GM12865 (cell line): Measurements from ENCODE around the gene CHFR.

ENCODE experiments used
- DNase-seq: peaks from one replicate; pipeline ENCODE4 v3.0.0; 2010; ENCODE audit warnings: low read depth
- H3K4me3 ChIP-seq: 2 replicates; pipeline ENCODE4 v1.5.1; 2011; ENCODE audit warnings: mild to moderate bottlenecking, low read depth, low read length, control low read depth
- TF ChIP-seq, protein P1 (sequence below): IDR thresholded peaks from 2 replicates; pipeline ENCODE4 v1.5.1; 2011; ENCODE audit warnings: low read length, control low read depth, low read depth, inconsistent platforms; ENCODE audit not compliant: insufficient read depth; ENCODE audit errors: missing control alignments

CHFR gene

DNA sequence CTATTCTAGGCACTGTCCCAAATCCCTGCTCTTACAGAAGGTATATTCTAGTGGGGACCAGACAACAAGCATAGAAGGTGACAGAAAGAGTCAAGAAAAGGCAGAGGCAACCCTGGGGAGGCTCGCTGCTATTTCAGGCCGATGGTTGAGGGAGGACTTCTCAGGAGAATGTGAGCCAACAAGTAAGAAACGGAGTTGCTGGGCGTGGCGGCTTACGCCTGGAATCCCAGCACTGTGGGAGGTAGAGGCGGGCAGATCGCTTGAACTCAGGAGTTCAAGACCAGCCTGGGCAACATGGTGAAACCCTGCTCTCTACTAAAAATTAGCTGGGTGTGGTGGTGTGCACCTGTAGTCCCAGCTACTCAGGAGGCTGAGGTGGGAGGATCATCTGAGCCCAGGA is 54.1 kb downstream of the CHFR start:
- H3K4me3 ChIP-seq: no peak overlapping the region
- TF ChIP-seq, protein P1, sequence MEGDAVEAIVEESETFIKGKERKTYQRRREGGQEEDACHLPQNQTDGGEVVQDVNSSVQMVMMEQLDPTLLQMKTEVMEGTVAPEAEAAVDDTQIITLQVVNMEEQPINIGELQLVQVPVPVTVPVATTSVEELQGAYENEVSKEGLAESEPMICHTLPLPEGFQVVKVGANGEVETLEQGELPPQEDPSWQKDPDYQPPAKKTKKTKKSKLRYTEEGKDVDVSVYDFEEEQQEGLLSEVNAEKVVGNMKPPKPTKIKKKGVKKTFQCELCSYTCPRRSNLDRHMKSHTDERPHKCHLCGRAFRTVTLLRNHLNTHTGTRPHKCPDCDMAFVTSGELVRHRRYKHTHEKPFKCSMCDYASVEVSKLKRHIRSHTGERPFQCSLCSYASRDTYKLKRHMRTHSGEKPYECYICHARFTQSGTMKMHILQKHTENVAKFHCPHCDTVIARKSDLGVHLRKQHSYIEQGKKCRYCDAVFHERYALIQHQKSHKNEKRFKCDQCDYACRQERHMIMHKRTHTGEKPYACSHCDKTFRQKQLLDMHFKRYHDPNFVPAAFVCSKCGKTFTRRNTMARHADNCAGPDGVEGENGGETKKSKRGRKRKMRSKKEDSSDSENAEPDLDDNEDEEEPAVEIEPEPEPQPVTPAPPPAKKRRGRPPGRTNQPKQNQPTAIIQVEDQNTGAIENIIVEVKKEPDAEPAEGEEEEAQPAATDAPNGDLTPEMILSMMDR: no peak
- DNase-seq: no peak

DNA sequence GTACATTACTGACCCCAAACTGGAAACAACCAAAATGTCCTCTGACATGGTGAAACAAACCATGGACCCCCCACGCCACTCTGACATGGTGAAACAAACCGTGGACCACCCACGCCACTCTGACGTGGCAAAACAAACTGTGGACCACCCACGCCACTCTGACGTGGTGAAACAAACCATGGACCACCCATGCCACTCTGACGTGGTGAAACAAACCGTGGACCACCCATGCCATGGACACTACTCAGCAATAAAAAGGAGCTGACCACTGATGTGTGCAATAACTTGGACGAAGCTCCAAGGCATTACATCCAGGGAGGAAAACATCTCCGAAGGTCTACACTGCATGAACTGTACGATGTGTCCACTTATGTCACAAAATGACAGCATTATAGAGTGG is 55.6 kb downstream of the CHFR start:
- TF ChIP-seq, protein P1: no peak
- no peak for DNase-seq
- H3K4me3 ChIP-seq: no peak overlapping the region

DNA sequence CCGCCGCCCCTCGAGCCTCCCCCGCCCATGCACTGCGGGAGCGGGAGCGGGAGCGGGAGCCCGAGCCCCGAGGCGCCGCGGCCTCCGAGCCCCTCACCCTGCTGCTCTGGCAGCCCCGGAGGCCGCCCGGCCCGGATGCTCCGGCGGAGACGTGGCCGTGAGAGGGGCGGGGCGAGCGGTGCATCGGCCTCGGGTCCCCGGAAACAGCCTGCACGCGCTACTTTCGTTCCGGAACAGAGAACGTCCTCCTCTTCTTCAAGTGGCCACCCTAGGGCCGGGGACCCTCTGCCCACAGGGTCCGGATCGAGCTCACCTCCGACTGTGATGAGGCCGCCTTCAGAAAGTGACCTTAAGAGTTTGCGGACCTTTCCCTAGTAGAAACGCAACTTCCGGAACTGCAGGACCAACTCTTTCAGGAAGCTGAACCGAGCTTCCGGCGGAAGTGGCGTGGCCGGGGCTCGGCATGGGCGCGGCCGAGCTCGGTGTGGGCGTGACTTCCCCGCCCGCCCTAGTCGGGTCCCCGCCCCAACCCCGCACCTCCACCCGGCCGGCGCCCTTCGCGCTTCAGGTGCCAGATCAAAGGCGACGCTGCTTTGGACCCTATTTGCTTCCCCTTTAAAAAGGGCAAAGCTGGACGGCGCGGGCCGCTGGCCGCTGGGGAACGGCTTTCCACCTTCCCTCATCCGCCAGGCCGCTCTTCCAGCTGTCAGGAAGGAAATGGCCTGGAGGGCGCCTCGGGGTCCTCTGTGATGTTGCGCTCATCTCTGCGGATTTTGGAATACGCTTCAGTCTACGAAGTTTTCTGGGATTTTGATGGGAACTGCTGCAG is 58.5 kb downstream of the CHFR start, which contains the start of gene GOLGA3:
Gene GOLGA3 (minus strand): TSS at position 164 of the 829 bp plus-strand sequence. CDS start 6,741 bp downstream, outside the sequence.
- TF ChIP-seq, protein P1: no peak
- H3K4me3 ChIP-seq: peak within 1 kb of the TSS; percentile 97
- peak; percentile 98 for DNase-seq

DNA sequence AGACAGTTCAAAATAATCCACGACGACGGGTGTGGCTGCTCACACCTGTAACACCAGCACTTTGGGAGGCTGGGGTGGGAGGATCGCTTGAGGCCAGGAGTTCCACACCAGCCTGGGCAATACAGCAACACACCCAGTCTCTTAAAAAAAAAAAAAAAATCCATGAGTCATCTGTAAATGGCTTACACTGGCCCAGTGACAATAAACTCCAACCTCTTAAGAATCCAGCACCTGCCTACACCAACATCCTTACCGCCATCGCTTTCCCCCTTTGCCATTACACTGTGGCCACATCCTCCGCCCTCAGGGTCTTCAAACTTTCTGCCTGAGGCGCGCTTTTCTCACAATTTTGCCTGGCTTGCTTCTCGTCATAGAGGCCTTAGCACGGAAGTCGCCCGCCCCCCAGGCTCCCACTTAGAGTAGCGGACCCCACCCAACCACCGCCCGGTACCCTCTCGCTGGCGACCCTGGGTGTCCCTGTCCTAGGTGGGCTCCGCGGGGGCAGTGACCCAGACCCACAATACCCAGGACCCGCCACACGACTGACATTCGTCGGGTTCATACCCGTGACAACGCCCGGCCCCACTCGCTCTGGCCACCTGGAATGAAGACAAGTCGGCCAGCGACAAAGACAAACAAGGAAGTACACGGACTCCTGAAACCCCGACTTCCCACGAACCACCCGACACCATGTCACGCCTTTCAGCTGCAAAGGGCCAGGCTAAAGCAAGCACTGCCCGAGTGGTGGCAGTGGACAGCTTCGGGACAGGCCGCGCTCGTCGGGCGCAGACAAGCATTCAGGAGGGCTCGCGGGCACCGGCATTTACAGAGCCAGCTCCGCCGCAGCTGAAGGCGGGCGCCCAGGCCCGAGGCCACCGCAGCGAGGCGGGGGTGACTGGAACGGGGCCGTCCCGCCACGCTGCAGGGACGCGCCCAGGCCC is 59.4 kb downstream of the CHFR start:
- TF ChIP-seq, protein P1: no peak
- DNase-seq: peak; percentile 63
- peak overlapping the region; percentile 97 for H3K4me3 ChIP-seq

DNA sequence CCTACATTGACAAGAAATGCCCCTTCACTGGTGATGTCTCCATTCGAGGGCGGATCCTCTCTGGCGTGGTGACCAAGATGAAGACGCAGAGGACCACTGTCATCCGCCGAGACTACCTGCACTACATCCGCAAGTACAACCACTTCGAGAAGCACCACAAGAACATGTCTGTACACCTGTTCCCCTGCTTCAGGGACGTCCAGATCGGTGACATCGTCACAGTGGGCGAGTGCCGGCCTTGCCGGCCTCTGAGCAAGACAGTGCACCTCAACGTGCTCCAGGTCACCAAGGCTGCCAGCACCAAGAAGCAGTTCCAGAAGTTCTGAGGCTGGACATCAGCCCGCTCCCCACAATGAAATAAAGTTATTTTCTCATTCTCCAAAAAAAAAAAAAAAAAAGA is 61.5 kb downstream of the CHFR start:
- no peak for DNase-seq
- TF ChIP-seq, protein P1: no peak
- no peak overlapping the region for H3K4me3 ChIP-seq

DNA sequence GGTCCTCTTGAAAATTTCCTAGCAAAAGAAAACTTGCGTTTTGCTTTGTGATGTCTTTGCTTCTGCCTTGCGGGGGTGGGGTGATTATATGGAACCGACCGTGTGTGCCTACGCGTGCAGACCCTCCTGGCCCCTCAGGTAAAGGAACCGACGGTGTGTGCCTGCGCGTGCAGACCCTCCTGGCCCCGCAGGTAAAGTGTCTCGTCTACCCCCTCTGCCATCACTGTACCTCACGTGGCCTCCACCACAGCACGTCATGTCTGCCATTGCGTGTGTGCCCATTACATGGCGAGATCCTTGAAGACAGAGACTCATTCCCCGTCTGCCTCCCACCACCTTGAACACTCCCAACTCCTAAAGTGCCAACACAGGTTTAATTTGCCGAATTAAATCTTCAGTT is 62.3 kb downstream of the CHFR start:
- TF ChIP-seq, protein P1: no peak
- H3K4me3 ChIP-seq: no peak overlapping the region
- DNase-seq: no peak
